HEK293 (cell line): ENCODE measurements around the gene HGF.

Source experiments
- ATF2 ChIP-seq: fragments of 450-650 bp; formaldehyde crosslinking; IDR thresholded peaks from 2 replicates; pipeline ENCODE4 v1.5.1; 2016; ENCODE audit warnings: missing biosample characterization, missing genetic modification characterization, low read depth
- BCL11A ChIP-seq: fragments of 450-650 bp; formaldehyde crosslinking; IDR thresholded peaks from 2 replicates; pipeline ENCODE4 v1.5.1; 2016; ENCODE audit warnings: low read depth, missing biosample characterization, missing genetic modification characterization
- GLIS1 ChIP-seq: fragments of 450-650 bp; formaldehyde crosslinking; IDR thresholded peaks from 2 replicates; pipeline ENCODE4 v1.5.1; 2016; ENCODE audit warnings: missing biosample characterization, missing genetic modification characterization
- KLF9 ChIP-seq: fragments of 450-650 bp; formaldehyde crosslinking; IDR thresholded peaks from 2 replicates; pipeline ENCODE4 v1.5.1; 2016; ENCODE audit warnings: missing biosample characterization, missing genetic modification characterization, low read depth
- ZBTB8A ChIP-seq: fragments of 450-650 bp; formaldehyde crosslinking; IDR thresholded peaks from 2 replicates; pipeline ENCODE4 v1.5.1; 2016; ENCODE audit warnings: missing biosample characterization, missing genetic modification characterization
- ZNF211 ChIP-seq: fragments of 450-650 bp; formaldehyde crosslinking; IDR thresholded peaks from 2 replicates; pipeline ENCODE4 v1.5.1; 2016; ENCODE audit warnings: low read depth, missing biosample characterization, missing genetic modification characterization
- ZNF23 ChIP-seq: fragments of 450-650 bp; formaldehyde crosslinking; IDR thresholded peaks from 2 replicates; pipeline ENCODE4 v1.5.1; 2016; ENCODE audit warnings: missing biosample characterization, missing genetic modification characterization, borderline replicate concordance
- ZNF354C ChIP-seq: fragments of 450-650 bp; formaldehyde crosslinking; IDR thresholded peaks from 2 replicates; pipeline ENCODE4 v1.5.1; 2016; ENCODE audit warnings: missing biosample characterization, missing genetic modification characterization, low read depth, borderline replicate concordance
- ZNF514 ChIP-seq: fragments of 450-650 bp; formaldehyde crosslinking; IDR thresholded peaks from 2 replicates; pipeline ENCODE4 v1.5.1; 2016; ENCODE audit warnings: missing biosample characterization, missing genetic modification characterization
- ZNF596 ChIP-seq: fragments of 450-650 bp; IDR thresholded peaks from 2 replicates; pipeline ENCODE4 v1.5.0; 2018; ENCODE audit warnings: missing biosample characterization, mild to moderate bottlenecking, missing genetic modification characterization, moderate library complexity
- ZNF747 ChIP-seq: fragments of 450-650 bp; formaldehyde crosslinking; IDR thresholded peaks from 2 replicates; pipeline ENCODE4 v1.5.1; 2016; ENCODE audit warnings: missing biosample characterization, missing genetic modification characterization
- TF ChIP-seq, protein P1 (sequence below): fragments of 450-650 bp; formaldehyde crosslinking; IDR thresholded peaks from 2 replicates; pipeline ENCODE4 v1.5.1; 2016; ENCODE audit warnings: missing biosample characterization, missing genetic modification characterization
- TF ChIP-seq, protein P2 (sequence below): fragments of 450-650 bp; formaldehyde crosslinking; optimal IDR thresholded peaks from 2 replicates; pipeline ENCODE3; 2016; ENCODE audit warnings: missing biosample characterization, mild to moderate bottlenecking, missing genetic modification characterization

DNA sequence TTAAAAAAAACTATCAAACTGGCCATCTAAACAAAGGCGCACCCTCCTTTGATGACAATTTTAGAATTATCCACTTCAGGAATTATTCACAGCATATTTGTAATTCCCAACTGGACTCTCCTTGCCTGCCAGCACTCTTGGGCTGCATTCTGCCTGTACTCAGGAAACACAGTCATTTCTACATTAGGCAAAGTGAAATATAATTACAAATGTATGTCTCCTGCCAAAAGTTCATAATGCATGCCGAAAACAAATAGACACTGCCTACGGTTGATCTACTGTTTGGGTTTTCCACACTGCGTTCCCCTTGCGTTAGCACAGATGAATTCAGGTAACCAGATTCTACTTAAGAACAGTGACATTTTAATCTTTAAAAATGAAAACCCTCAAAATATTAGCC lies 1.9 kb downstream of the HGF start:
- TF ChIP-seq ZBTB8A (tag by site-specific recombination) = no peak
- TF ChIP-seq, protein P1, sequence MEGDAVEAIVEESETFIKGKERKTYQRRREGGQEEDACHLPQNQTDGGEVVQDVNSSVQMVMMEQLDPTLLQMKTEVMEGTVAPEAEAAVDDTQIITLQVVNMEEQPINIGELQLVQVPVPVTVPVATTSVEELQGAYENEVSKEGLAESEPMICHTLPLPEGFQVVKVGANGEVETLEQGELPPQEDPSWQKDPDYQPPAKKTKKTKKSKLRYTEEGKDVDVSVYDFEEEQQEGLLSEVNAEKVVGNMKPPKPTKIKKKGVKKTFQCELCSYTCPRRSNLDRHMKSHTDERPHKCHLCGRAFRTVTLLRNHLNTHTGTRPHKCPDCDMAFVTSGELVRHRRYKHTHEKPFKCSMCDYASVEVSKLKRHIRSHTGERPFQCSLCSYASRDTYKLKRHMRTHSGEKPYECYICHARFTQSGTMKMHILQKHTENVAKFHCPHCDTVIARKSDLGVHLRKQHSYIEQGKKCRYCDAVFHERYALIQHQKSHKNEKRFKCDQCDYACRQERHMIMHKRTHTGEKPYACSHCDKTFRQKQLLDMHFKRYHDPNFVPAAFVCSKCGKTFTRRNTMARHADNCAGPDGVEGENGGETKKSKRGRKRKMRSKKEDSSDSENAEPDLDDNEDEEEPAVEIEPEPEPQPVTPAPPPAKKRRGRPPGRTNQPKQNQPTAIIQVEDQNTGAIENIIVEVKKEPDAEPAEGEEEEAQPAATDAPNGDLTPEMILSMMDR (tag by site-specific recombination) = no peak
- TF ChIP-seq ZNF354C (tag by site-specific recombination) = no peak
- TF ChIP-seq, protein P2, sequence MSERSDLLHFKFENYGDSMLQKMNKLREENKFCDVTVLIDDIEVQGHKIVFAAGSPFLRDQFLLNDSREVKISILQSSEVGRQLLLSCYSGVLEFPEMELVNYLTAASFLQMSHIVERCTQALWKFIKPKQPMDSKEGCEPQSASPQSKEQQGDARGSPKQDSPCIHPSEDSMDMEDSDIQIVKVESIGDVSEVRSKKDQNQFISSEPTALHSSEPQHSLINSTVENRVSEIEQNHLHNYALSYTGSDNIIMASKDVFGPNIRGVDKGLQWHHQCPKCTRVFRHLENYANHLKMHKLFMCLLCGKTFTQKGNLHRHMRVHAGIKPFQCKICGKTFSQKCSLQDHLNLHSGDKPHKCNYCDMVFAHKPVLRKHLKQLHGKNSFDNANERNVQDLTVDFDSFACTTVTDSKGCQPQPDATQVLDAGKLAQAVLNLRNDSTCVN (tag by site-specific recombination) = no peak
- TF ChIP-seq KLF9 = no peak
- TF ChIP-seq ZNF211 (tag by site-specific recombination) = no peak
- no peak for TF ChIP-seq ZNF747 (tag by site-specific recombination)
- no peak for TF ChIP-seq ZNF596
- TF ChIP-seq ATF2 (tag by site-specific recombination) = no peak
- TF ChIP-seq GLIS1 = no peak
- TF ChIP-seq ZNF23 (tag by site-specific recombination) = no peak
- TF ChIP-seq ZNF514 (tag by site-specific recombination) = no peak
- TF ChIP-seq BCL11A (tag by site-specific recombination) = no peak
